Kidney glomerular epithelial cell (primary cell): ENCODE data around the gene FCN1.

Source experiments
- DNase-seq: peaks from one replicate; lab custom pipeline; 2025; lab: John Stamatoyannopoulos, UW

Gene FCN1

GRCh38 chr9:134913713-134914500, 3.8 kb downstream of the FCN1 start:
- no peak for DNase-seq

GRCh38 chr9:134913041-134913712, 4.5 kb downstream of the FCN1 start:
- no peak for DNase-seq

GRCh38 chr9:134912126-134912840, 5.4 kb downstream of the FCN1 start:
- no peak for DNase-seq

GRCh38 chr9:134909511-134910481, 7.9 kb downstream of the FCN1 start:
- no peak for DNase-seq

GRCh38 chr9:134908524-134909309, 9.0 kb downstream of the FCN1 start:
- DNase-seq = no peak

- no peak for DNase-seq
Measured at GRCh38 chr9:134902936-134903335, 14.8 kb downstream of the FCN1 start.

GRCh38 chr9:134899818-134900217, 17.9 kb downstream of the FCN1 start:
- no peak for DNase-seq

- DNase-seq = no peak
Measured at GRCh38 chr9:134899168-134899567, 18.5 kb downstream of the FCN1 start.

GRCh38 chr9:134898319-134898718, 19.4 kb downstream of the FCN1 start:
- no peak for DNase-seq

GRCh38 chr9:134897584-134898170, 20.0 kb downstream of the FCN1 start:
- no peak for DNase-seq

- no peak for DNase-seq
Measured at GRCh38 chr9:134896834-134897583, 20.7 kb downstream of the FCN1 start.

- DNase-seq = no peak
Measured at GRCh38 chr9:134895908-134896833, 21.5 kb downstream of the FCN1 start.

GRCh38 chr9:134895567-134895907, 22.2 kb downstream of the FCN1 start:
- DNase-seq = no peak

- no peak for DNase-seq
Measured at GRCh38 chr9:134895097-134895496, 22.6 kb downstream of the FCN1 start.

GRCh38 chr9:134894136-134894860, 23.4 kb downstream of the FCN1 start:
- no peak for DNase-seq

GRCh38 chr9:134892820-134893420, 24.8 kb downstream of the FCN1 start:
- DNase-seq = no peak

- DNase-seq = no peak
Measured at GRCh38 chr9:134892221-134892620, 25.5 kb downstream of the FCN1 start.

GRCh38 chr9:134891713-134892112, 26.0 kb downstream of the FCN1 start:
- no peak for DNase-seq
